Breast epithelium (tissue), 3 donors: ENCODE data around the gene ZDHHC24.

ENCODE experiments used
- CTCF ChIP-seq, 3 donors: fragments of 450-650 bp; IDR thresholded peaks; one replicate each; pipeline ENCODE4 v1.5.1; 2016 to 2017; ENCODE audit warnings: antibody characterized with exemption in 3 of 3, mild to moderate bottlenecking in 3 of 3, moderate library complexity in 3 of 3
- POLR2A ChIP-seq: fragments of 450-650 bp; IDR thresholded peaks from one replicate; pipeline ENCODE4 v1.6.1; 2016; ENCODE audit warnings: antibody characterized with exemption, mild to moderate bottlenecking, moderate library complexity
- POLR2AphosphoS5 ChIP-seq, 3 donors: sonication (generic); formaldehyde crosslinking; IDR thresholded peaks; one replicate each; pipeline ENCODE4 v1.6.1; 2017; ENCODE audit warnings: antibody characterized with exemption in 3 of 3

GRCh38 chr11:66542362-66542761, 3.5 kb downstream of the ZDHHC24 start:
- TF ChIP-seq CTCF (IDR thresholded peaks at IDR 0.05): no peak
- TF ChIP-seq POLR2AphosphoS5 (IDR thresholded peaks at IDR 0.05): no peak
- TF ChIP-seq POLR2A: no peak
